GM12878 (cell line): ENCODE data around the gene SERPINB10. TPM values are rescaled to one million over a fixed set of nuclear protein-coding genes. Genes with fewer than 3 reads are reported as not detected.

ENCODE experiments used
- EZH2 ChIP-seq: IDR thresholded peaks from 2 replicates; pipeline ENCODE4 v1.6.1; 2012; ENCODE audit warnings: low read depth, mild to moderate bottlenecking, control low read depth, inconsistent platforms, low read length, borderline replicate concordance; ENCODE audit not compliant: control insufficient read depth
- FOS ChIP-seq: IDR thresholded peaks from 3 replicates; pipeline ENCODE4 v1.6.1; 2011; ENCODE audit warnings: borderline replicate concordance; ENCODE audit not compliant: insufficient read length; ENCODE audit errors: extremely low read depth
- LARP7 ChIP-seq: fragments of 450-650 bp; IDR thresholded peaks from 2 replicates; pipeline ENCODE4 v1.6.1; 2017; ENCODE audit warnings: mild to moderate bottlenecking
- NR2C2 ChIP-seq: IDR thresholded peaks from 2 replicates; pipeline ENCODE4 v1.6.1; 2011; ENCODE audit warnings: borderline replicate concordance, low read depth; ENCODE audit not compliant: control insufficient read depth, insufficient read length
- RCOR1 ChIP-seq: conservative IDR thresholded peaks from 2 replicates; pipeline ENCODE4 v1.6.1; 2012; ENCODE audit warnings: low read depth, low read length, improper control_type of control experiment
- polyA plus RNA-seq, 11 experiments: library from polyadenylated mRNA; depleted of rRNA in 4 of 11; unstranded in 6 of 11; stranded (reverse) in 5 of 11; fragments of >200 nt; fragmentation: Nextera tagmentation in 4 of 11; fragmentation: Illumina TruSeq in 1 of 11; extraction: Ambion mirVana in 4 of 11; extraction: Trizol in 1 of 11; gene quantifications; 1 replicate in 1 of 11; 2 replicates in 10 of 11; pipeline versions ENCODE4 v1.2.1 to v1.2.3, GENCODE V29; 2011 to 2016; ENCODE audit warnings: inconsistent platforms in 2 of 11, missing spikeins in 2 of 11, low read depth in 1 of 11
- total RNA-seq, 4 experiments: library from RNA; depleted of rRNA in 3 of 4; stranded (reverse); fragments of >200 nt in 3 of 4; fragmentation: Illumina TruSeq in 1 of 4; extraction: Trizol in 1 of 4; gene quantifications; 2 replicates each; pipeline versions ENCODE4 v1.2.1 to v1.2.3, GENCODE V29; 2013 to 2021
- TF ChIP-seq, protein P1 (sequence below): fragments of 450-650 bp; conservative IDR thresholded peaks from 2 replicates; pipeline ENCODE4 v1.6.1; 2017; ENCODE audit warnings: mild to moderate bottlenecking, moderate library complexity
- TF ChIP-seq, protein P2 (sequence below): fragments of 450-650 bp; IDR thresholded peaks from 2 replicates; pipeline ENCODE4 v1.6.1; 2016; ENCODE audit warnings: mild to moderate bottlenecking, moderate library complexity, borderline replicate concordance

Gene SERPINB10
- total and polyA plus RNA-seq, 10 of the 15 experiments (the other 5 are each of a cell fraction or from before 2014, with no cell fraction given), result 12.0 to 83.5 (median 24.1) TPM

DNA sequence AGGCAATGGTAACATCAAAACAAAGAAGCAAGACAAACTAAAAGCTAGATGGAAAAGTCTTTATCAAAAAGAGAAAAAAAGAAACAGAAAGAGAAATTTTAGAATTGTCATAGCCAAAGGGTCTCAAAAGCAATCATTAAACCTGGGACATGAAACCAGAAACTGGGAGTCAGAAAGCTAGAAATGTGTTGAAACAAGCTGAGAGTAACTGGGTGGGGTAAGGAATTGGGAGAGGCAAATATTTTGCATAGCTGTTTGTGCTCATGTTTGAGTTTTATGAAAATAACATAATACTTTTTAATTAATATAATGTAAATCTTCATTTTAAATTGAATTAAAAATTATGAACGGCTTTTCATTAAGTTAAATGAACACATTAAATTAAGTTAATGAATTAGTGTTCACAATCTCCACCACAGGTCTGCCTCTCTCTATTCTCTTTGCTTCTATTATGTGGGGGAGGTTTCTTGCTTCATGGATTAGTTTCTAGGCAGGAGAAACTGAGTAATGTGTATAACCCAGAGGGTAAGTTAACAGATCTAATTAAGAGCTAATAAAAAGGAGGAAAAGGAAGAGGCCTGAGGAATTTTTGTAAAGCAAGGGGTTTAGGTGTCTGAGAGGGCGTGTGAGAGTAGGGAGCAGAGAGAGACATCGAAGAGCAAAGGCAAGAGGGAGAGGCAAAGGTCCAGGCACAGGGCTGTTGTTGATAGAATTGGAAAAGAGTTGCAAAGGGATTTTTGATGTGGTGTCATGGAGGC is 40.2 kb upstream of the SERPINB10 start (continued):
- TF ChIP-seq, protein P1, sequence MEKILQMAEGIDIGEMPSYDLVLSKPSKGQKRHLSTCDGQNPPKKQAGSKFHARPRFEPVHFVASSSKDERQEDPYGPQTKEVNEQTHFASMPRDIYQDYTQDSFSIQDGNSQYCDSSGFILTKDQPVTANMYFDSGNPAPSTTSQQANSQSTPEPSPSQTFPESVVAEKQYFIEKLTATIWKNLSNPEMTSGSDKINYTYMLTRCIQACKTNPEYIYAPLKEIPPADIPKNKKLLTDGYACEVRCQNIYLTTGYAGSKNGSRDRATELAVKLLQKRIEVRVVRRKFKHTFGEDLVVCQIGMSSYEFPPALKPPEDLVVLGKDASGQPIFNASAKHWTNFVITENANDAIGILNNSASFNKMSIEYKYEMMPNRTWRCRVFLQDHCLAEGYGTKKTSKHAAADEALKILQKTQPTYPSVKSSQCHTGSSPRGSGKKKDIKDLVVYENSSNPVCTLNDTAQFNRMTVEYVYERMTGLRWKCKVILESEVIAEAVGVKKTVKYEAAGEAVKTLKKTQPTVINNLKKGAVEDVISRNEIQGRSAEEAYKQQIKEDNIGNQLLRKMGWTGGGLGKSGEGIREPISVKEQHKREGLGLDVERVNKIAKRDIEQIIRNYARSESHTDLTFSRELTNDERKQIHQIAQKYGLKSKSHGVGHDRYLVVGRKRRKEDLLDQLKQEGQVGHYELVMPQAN, result no peak
- TF ChIP-seq NR2C2 (no peak), EZH2 (no peak), FOS (no peak), LARP7 (no peak), RCOR1 (no peak)
- TF ChIP-seq, protein P2, sequence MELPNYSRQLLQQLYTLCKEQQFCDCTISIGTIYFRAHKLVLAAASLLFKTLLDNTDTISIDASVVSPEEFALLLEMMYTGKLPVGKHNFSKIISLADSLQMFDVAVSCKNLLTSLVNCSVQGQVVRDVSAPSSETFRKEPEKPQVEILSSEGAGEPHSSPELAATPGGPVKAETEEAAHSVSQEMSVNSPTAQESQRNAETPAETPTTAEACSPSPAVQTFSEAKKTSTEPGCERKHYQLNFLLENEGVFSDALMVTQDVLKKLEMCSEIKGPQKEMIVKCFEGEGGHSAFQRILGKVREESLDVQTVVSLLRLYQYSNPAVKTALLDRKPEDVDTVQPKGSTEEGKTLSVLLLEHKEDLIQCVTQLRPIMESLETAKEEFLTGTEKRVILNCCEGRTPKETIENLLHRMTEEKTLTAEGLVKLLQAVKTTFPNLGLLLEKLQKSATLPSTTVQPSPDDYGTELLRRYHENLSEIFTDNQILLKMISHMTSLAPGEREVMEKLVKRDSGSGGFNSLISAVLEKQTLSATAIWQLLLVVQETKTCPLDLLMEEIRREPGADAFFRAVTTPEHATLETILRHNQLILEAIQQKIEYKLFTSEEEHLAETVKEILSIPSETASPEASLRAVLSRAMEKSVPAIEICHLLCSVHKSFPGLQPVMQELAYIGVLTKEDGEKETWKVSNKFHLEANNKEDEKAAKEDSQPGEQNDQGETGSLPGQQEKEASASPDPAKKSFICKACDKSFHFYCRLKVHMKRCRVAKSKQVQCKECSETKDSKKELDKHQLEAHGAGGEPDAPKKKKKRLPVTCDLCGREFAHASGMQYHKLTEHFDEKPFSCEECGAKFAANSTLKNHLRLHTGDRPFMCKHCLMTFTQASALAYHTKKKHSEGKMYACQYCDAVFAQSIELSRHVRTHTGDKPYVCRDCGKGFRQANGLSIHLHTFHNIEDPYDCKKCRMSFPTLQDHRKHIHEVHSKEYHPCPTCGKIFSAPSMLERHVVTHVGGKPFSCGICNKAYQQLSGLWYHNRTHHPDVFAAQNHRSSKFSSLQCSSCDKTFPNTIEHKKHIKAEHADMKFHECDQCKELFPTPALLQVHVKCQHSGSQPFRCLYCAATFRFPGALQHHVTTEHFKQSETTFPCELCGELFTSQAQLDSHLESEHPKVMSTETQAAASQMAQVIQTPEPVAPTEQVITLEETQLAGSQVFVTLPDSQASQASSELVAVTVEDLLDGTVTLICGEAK, result no peak
